SK-N-SH treated with all-trans-retinoic acid at 6 μM for 48 hours (cell line): Measurements from ENCODE around the gene ST3GAL5.

Experiments
- ATAC-seq: fragments of 200-7000 bp; cut with Tn5 transposase; 3 replicates; pipeline ENCODE4 v1.9.1; 2020; ENCODE audit warnings: mild to moderate bottlenecking, moderate library complexity
- ARNTL ChIP-seq: fragments of 450-650 bp; formaldehyde crosslinking; IDR thresholded peaks from 2 replicates; pipeline ENCODE4 v1.5.0; 2020; ENCODE audit warnings: low read depth, mild to moderate bottlenecking, moderate library complexity, borderline replicate concordance
- BACH2 ChIP-seq: fragments of 250-450 bp; sonication (Bioruptor Pico); IDR thresholded peaks from 2 replicates; pipeline ENCODE4 v1.9.0; 2021; ENCODE audit warnings: mild to moderate bottlenecking, borderline replicate concordance
- CREB5 ChIP-seq: fragments of 250-450 bp; sonication (Bioruptor Pico); IDR thresholded peaks from 2 replicates; pipeline ENCODE4 v1.5.1; 2020; ENCODE audit warnings: low read depth, mild to moderate bottlenecking, moderate library complexity
- CSDC2 ChIP-seq: fragments of 250-450 bp; sonication (Bioruptor Pico); IDR thresholded peaks from 2 replicates; pipeline ENCODE4 v1.5.0; 2020; ENCODE audit warnings: mild to moderate bottlenecking, moderate library complexity
- CSRNP3 ChIP-seq: fragments of 250-450 bp; sonication (Bioruptor Pico); IDR thresholded peaks from 2 replicates; pipeline ENCODE4 v1.5.1; 2021; ENCODE audit warnings: mild to moderate bottlenecking, moderate library complexity
- ESRRG ChIP-seq: fragments of 250-450 bp; sonication (Bioruptor Pico); IDR thresholded peaks from 2 replicates; pipeline ENCODE4 v1.6.1; 2021; ENCODE audit warnings: mild to moderate bottlenecking
- GLIS3 ChIP-seq: fragments of 250-450 bp; sonication (Bioruptor Pico); IDR thresholded peaks from 2 replicates; pipeline ENCODE4 v1.5.0; 2020; ENCODE audit warnings: mild to moderate bottlenecking, moderate library complexity
- ISL1 ChIP-seq: fragments of 250-450 bp; sonication (Bioruptor Pico); IDR thresholded peaks from 2 replicates; pipeline ENCODE4 v2.1.2; 2022; ENCODE audit warnings: mild to moderate bottlenecking, moderate library complexity
- OSR1 ChIP-seq: fragments of 250-450 bp; sonication (Bioruptor Pico); IDR thresholded peaks from 2 replicates; pipeline ENCODE4 v1.8.0; 2022; ENCODE audit warnings: moderate library complexity, mild to moderate bottlenecking, inconsistent platforms
- PATZ1 ChIP-seq: fragments of 250-450 bp; sonication (Bioruptor Pico); IDR thresholded peaks from 2 replicates; pipeline ENCODE4 v1.8.0; 2020; ENCODE audit warnings: mild to moderate bottlenecking, moderate library complexity, borderline replicate concordance
- POU6F1 ChIP-seq: fragments of 250-450 bp; sonication (Bioruptor Pico); IDR thresholded peaks from 2 replicates; pipeline ENCODE4 v1.8.0; 2021; ENCODE audit warnings: low read depth, mild to moderate bottlenecking, moderate library complexity, borderline replicate concordance
- PPARA ChIP-seq: fragments of 250-450 bp; sonication (Bioruptor Pico); IDR thresholded peaks from 2 replicates; pipeline ENCODE4 v1.5.0; 2020; ENCODE audit warnings: mild to moderate bottlenecking, borderline replicate concordance
- RARB ChIP-seq: fragments of 250-450 bp; sonication (Bioruptor Pico); IDR thresholded peaks from 2 replicates; pipeline ENCODE4 v1.8.0; 2021; ENCODE audit warnings: mild to moderate bottlenecking, moderate library complexity
- TCF4 ChIP-seq: fragments of 250-450 bp; sonication (Bioruptor Pico); IDR thresholded peaks from 2 replicates; pipeline ENCODE4 v1.8.0; 2021; ENCODE audit warnings: mild to moderate bottlenecking, moderate library complexity, borderline replicate concordance
- TOX ChIP-seq: fragments of 250-450 bp; sonication (Bioruptor Pico); IDR thresholded peaks from 2 replicates; pipeline ENCODE4 v1.8.0; 2021; ENCODE audit warnings: mild to moderate bottlenecking, moderate library complexity, borderline replicate concordance
- ZC3H10 ChIP-seq: fragments of 250-450 bp; sonication (Bioruptor Pico); IDR thresholded peaks from 2 replicates; pipeline ENCODE4 v1.5.1; 2021; ENCODE audit warnings: mild to moderate bottlenecking, moderate library complexity
- ZFP30 ChIP-seq: fragments of 450-650 bp; formaldehyde crosslinking; IDR thresholded peaks from 2 replicates; pipeline ENCODE4 v1.5.0; 2022; ENCODE audit warnings: mild to moderate bottlenecking, moderate library complexity
- ZNF565 ChIP-seq: fragments of 450-650 bp; formaldehyde crosslinking; conservative IDR thresholded peaks from 2 replicates; pipeline ENCODE4 v1.5.0; 2020; ENCODE audit warnings: low read depth, mild to moderate bottlenecking, moderate library complexity
- ZNF70 ChIP-seq: fragments of 450-650 bp; formaldehyde crosslinking; IDR thresholded peaks from 2 replicates; pipeline ENCODE4 v1.5.0; 2020; ENCODE audit warnings: mild to moderate bottlenecking, moderate library complexity
- ZNF8 ChIP-seq: fragments of 450-650 bp; formaldehyde crosslinking; IDR thresholded peaks from 2 replicates; pipeline ENCODE4 v1.5.0; 2020; ENCODE audit warnings: mild to moderate bottlenecking, moderate library complexity

The ST3GAL5 gene

GRCh38 chr2:85852937-85853498 lies 35.8 kb downstream of the ST3GAL5 start:
- peak; percentile 59 for ATAC-seq
- no peak for TF ChIP-seq PPARA (CRISPR knock-in tag)
- TF ChIP-seq TCF4 (CRISPR knock-in tag) = peak; percentile 53; the same call in 1 of the 2 replicates

- TF ChIP-seq ZNF70 (no peak), CSDC2 (CRISPR knock-in tag) (no peak), TCF4 (CRISPR knock-in tag) (no peak)
- TF ChIP-seq, all 23 proteins: peak for 0
- no peak for ATAC-seq
These were observed 36.5 kb downstream of the ST3GAL5 start for GRCh38 chr2:85852152-85852840.

- TF ChIP-seq ESRRG (no peak), OSR1 (no peak), ZC3H10 (no peak), GLIS3 (CRISPR knock-in tag) (no peak), RARB (CRISPR knock-in tag) (no peak), BACH2 (CRISPR knock-in tag) (no peak), CSRNP3 (CRISPR knock-in tag) (no peak), ZNF565 (no peak), ZFP30 (CRISPR knock-in tag) (no peak), TOX (no peak), CREB5 (CRISPR knock-in tag) (no peak)
- no peak for ATAC-seq
These were observed 37.3 kb downstream of the ST3GAL5 start for GRCh38 chr2:85851253-85852151.

GRCh38 chr2:85850451-85850850 lies 38.3 kb downstream of the ST3GAL5 start:
- ATAC-seq = no peak

More at GRCh38 chr2:85850451-85850850, 38.3 kb downstream of the ST3GAL5 start:
- no peak for TF ChIP-seq PPARA (CRISPR knock-in tag)
- no peak for TF ChIP-seq RARB (CRISPR knock-in tag)
- TF ChIP-seq POU6F1 (CRISPR knock-in tag) = no peak
- TF ChIP-seq PATZ1 (CRISPR knock-in tag) = no peak
- no peak for TF ChIP-seq TCF4 (CRISPR knock-in tag)
- TF ChIP-seq CREB5 (CRISPR knock-in tag) = no peak
- no peak for TF ChIP-seq OSR1
- TF ChIP-seq ESRRG = no peak
- TF ChIP-seq ZNF8 (CRISPR knock-in tag) = no peak
- TF ChIP-seq ZNF70 = no peak
- TF ChIP-seq CSDC2 (CRISPR knock-in tag) = no peak
- no peak for TF ChIP-seq GLIS3 (CRISPR knock-in tag)
- TF ChIP-seq ZNF565 = no peak
- no peak for TF ChIP-seq ZC3H10
- TF ChIP-seq ARNTL (CRISPR knock-in tag) = no peak
- no peak for TF ChIP-seq ISL1
- TF ChIP-seq ZFP30 (CRISPR knock-in tag) = no peak
